ENCODE data around the gene ATP13A3.

Gene ATP13A3

DNA sequence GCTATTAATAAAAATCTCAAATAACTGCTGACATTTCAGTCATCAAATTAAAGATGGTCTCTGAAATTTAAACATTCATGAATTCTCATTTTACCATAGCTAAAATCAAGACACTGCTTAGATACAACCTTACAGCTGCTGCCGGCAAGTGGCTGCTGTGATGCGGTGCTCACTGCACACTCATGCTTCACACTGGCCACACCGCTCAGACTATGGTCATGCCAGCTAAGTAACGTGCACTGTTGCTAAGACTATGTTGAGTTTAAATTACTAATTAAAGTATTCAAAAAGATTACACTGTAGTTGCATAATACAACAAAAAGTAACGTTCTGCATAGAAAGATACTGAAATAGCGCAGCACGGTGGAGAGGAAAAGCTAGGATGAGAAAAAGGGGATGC is 12.1 kb downstream of the ATP13A3 start:
- DNase-seq: no peak

GRCh38 chr3:194472290-194472920 is 14.4 kb downstream of the ATP13A3 start:
- DNase-seq: peak; percentile 42

GRCh38 chr3:194471863-194472262 is 14.9 kb downstream of the ATP13A3 start:
- no peak for DNase-seq

DNA sequence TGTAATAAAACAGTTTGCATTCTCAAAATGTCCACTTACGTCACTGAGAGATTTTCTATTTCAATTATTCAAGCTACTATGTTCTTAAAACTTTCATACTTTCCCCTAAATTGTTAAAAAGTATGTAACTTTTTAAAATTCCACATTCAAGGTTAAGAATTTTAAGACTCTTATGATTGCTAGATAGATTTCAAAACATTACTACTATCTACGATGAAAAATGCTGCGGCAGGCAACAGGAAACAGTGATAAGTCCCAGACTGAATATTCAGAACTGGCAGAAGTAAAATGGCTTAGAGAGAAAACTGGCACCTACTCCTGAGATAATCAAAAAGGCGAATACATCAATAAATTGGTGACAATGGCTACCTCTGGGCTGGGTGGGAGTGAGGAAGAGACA is 16.2 kb downstream of the ATP13A3 start:
- DNase-seq: no peak

DNA sequence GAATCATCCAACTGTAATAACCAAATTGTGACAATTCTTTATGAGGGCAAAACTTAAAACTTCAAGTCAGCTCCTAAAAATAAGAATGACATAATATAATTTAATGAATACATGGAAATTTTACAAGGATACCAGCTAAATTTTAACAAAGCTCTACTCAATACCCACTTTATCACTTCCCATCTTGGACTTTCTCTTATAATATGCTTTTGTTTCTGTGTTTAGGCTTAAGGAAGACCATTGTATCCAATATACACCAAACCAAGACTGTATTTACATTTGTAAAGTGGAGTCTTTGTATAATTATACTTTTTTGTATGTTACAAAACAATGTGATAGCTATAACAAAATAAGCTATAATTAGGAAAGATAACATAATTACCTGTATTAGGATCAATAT is 16.8 kb downstream of the ATP13A3 start:
- no peak for DNase-seq

- no peak for DNase-seq
Measured at GRCh38 chr3:194468086-194468485, 18.7 kb downstream of the ATP13A3 start.

GRCh38 chr3:194466761-194467356 is 19.9 kb downstream of the ATP13A3 start:
- no peak for DNase-seq

- DNase-seq: no peak
Measured at GRCh38 chr3:194465920-194466570, 20.8 kb downstream of the ATP13A3 start.

- no peak for DNase-seq
Measured at GRCh38 chr3:194465246-194465645, 21.6 kb downstream of the ATP13A3 start.

DNA sequence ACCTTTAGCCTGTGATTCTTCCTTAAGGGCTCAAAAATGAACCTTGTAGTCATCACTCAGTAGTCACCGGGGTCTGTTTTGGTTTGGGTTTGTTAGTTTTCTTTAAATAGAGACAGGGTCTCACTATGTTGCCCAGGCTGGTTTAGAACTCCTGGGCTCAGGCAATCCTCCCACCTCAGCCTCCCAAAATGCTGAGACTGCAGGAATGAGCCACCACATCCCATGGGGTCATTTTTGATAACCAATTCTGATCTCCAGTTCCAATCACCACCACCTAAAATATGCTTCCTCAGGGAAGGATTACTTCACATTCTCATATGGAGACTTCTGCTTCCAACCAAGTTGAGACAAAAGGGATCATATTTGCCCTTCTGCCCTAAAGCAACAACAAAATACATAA is 22.1 kb downstream of the ATP13A3 start:
- DNase-seq: no peak

DNA sequence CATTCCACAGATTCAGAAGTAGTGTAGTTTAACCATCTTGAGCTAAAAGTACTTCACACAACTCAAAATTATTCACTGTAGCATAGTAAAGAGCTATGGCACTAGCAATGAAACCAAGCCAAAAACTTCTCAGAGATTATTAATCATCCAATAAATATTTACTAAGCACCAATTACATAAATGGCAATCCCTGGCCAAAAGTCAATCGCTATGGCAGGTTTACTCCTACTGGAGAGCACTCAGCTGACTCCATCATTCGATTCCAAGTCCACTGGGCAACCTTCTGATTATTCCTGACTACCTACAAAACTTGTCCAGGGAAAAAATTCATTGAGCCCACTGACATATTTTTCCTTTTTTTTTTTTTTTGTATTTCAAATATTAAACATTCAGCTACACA is 23.9 kb downstream of the ATP13A3 start:
- DNase-seq: no peak

GRCh38 chr3:194460566-194460965 is 26.2 kb downstream of the ATP13A3 start:
- DNase-seq: no peak

GRCh38 chr3:194458131-194458530 is 28.7 kb downstream of the ATP13A3 start:
- no peak for DNase-seq

DNA sequence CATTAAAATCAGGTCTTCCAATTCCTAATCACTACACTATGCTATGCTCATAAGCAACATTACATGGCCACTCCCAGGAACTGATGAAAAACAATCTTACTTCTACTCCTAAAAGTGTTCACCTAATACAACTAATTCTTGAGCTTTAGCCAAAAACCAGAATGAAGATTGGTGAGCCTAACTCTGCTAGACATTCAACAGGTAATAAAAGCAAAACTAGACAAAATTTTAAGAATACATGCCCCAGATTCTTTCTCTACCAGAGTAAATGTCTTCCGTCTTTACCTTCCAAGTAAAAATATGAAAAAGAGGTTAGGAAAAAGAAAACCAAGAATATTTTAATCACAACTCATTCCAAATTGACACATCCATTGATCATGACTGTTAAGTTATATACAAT is 31.3 kb downstream of the ATP13A3 start:
- no peak for DNase-seq

GRCh38 chr3:194450341-194450740 is 36.5 kb downstream of the ATP13A3 start:
- DNase-seq: no peak

GRCh38 chr3:194449913-194450312 is 36.9 kb downstream of the ATP13A3 start:
- no peak for DNase-seq

GRCh38 chr3:194447657-194448056 is 39.1 kb downstream of the ATP13A3 start:
- no peak for DNase-seq

DNA sequence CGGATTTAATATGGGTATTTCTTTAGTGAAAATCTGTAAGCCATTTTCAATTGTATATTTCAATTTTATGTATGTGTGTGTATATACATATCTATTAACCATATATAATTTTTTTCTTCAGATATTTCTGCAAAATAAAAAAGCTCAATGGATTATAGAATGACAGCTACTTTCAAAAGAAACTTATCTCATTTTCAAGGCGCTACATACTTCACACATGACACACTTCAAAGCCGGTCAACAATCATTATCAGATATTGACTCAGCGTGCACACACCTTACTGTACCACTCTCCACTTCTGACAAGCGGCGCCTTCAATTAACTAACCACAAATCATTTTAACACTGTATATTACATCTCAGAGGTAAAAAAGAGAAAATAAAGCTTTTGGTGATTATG is 39.6 kb downstream of the ATP13A3 start:
- no peak for DNase-seq

- DNase-seq: no peak
Measured at GRCh38 chr3:194446754-194447153, 40.0 kb downstream of the ATP13A3 start.

- no peak for DNase-seq
Measured at GRCh38 chr3:194446172-194446571, 40.6 kb downstream of the ATP13A3 start.

DNA sequence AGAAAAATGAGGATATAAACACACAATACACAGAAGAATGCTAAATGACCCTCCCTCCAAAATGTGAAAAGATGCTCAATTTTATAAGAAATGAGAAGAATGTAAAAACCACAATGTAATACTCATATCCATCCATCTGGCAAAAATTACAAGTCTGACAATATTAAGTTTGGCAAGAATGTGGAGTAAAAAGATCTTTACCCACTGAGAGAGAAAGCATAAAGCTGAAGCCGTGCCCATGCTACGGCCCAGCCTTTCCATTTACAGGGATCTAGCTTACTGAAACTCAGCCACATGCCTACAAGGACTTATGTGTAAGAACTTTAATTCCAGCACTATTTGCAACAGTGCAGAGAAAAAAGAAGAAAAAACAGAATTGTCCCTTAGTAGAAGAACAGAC is 42.9 kb downstream of the ATP13A3 start:
- no peak for DNase-seq

DNA sequence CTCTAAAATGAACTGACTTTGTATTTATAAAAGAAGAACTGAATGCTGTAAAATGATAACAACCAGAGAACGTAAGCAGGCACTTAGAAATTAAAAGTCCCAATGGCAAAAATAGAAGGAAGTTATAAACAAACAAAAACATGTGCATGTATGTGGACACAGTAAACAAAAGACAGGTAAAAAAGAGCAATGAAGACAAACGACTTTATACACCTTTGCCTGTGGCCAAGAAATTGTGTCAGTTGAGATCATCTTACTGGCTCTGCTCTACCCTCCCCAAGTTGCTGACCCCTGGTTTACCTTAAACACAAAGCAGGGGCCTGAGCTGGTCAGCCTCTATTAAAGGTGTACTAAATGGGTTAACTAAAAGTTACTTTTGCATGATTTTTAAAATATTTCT is 46.0 kb downstream of the ATP13A3 start:
- no peak for DNase-seq

- no peak for DNase-seq
Measured at GRCh38 chr3:194439881-194440550, 46.8 kb downstream of the ATP13A3 start.

DNA sequence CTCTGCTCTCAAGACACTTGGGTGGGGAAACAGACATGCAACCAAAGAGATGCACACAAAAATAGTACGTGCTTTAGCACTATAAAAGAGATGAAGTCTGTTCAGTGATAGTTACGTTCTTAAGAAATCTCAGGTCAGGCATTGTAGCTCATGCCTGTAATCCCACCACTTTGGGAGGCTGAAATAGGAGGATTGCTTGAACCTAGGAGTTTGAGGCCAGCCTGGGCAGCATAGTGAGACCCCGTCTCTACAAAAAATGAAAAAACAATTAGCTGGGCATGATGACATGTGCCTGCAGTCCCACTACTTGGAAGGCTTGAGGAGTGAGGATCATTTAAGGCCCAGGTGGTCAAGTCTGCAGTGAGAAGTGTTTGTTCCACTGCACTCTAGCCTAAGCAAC is 52.3 kb downstream of the ATP13A3 start:
- DNase-seq: no peak
